Liver (tissue), 9 donors: Measurements from ENCODE around the gene TMEM164. TPM values are rescaled to one million over a fixed set of nuclear protein-coding genes. Genes with fewer than 3 reads are reported as not detected.

Experiments
- DNase-seq: peaks from one replicate; pipeline ENCODE4 v3.0.0-alpha.2; 2017; ENCODE audit warnings: low spot score
- H3K27ac ChIP-seq, 2 donors: one replicate each; pipeline ENCODE4 v1.7.0; 2013; ENCODE audit warnings: inconsistent platforms in 2 of 2, low read length in 2 of 2, control low read depth in 1 of 2, low read depth in 1 of 2, mild to moderate bottlenecking in 1 of 2
- H3K27me3 ChIP-seq, 4 donors: one replicate each; pipeline versions ENCODE4 v1.6.1 to v1.7.0; 2013; ENCODE audit warnings: low read length in 3 of 4, inconsistent platforms in 1 of 4, mild to moderate bottlenecking in 1 of 4, moderate library complexity in 1 of 4; ENCODE audit not compliant: control insufficient read depth in 4 of 4, insufficient read depth in 4 of 4
- H3K36me3 ChIP-seq, 4 donors: one replicate each; pipeline versions ENCODE4 v1.6.1 to v1.7.0; 2013; ENCODE audit warnings: low read length in 3 of 4, mild to moderate bottlenecking in 3 of 4, low read depth in 1 of 4, moderate library complexity in 1 of 4; ENCODE audit not compliant: control insufficient read depth in 4 of 4, insufficient read depth in 3 of 4
- H3K4me1 ChIP-seq, 4 donors: one replicate each; pipeline versions ENCODE4 v1.6.1 to v1.7.0; 2013; ENCODE audit warnings: low read length in 3 of 4, mild to moderate bottlenecking in 3 of 4, moderate library complexity in 1 of 4; ENCODE audit not compliant: control insufficient read depth in 4 of 4, insufficient read depth in 4 of 4
- H3K4me3 ChIP-seq, 3 donors: one replicate each; pipeline versions ENCODE4 v1.6.1 to v1.7.0; 2013; ENCODE audit warnings: low read length in 3 of 3, control low read depth in 1 of 3, low read depth in 1 of 3, mild to moderate bottlenecking in 1 of 3
- H3K9ac ChIP-seq, 2 donors: one replicate each; pipeline ENCODE4 v1.7.0; 2013; ENCODE audit warnings: low read length in 2 of 2, mild to moderate bottlenecking in 2 of 2, moderate library complexity in 2 of 2, control low read depth in 1 of 2, low read depth in 1 of 2
- H3K9me3 ChIP-seq, 4 donors: one replicate each; pipeline versions ENCODE4 v1.6.1 to v1.7.0; 2013; ENCODE audit warnings: low read length in 3 of 4; ENCODE audit not compliant: control insufficient read depth in 4 of 4
- ATF3 ChIP-seq: IDR thresholded peaks from 2 replicates; pipeline ENCODE4 v1.6.1; 2016; ENCODE audit warnings: antibody characterized with exemption
- CTCF ChIP-seq: fragments of 150-350 bp; IDR thresholded peaks from 2 replicates; pipeline ENCODE4 v1.5.1; 2017; ENCODE audit warnings: improper control_type of control experiment, low read depth, low read length; ENCODE audit not compliant: missing input control
- EGR1 ChIP-seq, 2 donors: IDR thresholded peaks; 2 replicates each; pipeline ENCODE4 v1.6.1; 2016 to 2018; ENCODE audit warnings: antibody characterized with exemption in 2 of 2, low read depth in 2 of 2
- FOXA1 ChIP-seq: IDR thresholded peaks from 2 replicates; pipeline ENCODE4 v1.6.1; 2016; ENCODE audit warnings: antibody characterized with exemption
- FOXA2 ChIP-seq: IDR thresholded peaks from 2 replicates; pipeline ENCODE4 v1.6.1; 2016; ENCODE audit warnings: antibody characterized with exemption
- GABPA ChIP-seq, 2 donors: IDR thresholded peaks in 1 of 2; conservative IDR thresholded peaks in 1 of 2; 2 replicates each; pipeline ENCODE4 v1.6.1; 2016; ENCODE audit warnings: antibody characterized with exemption in 2 of 2, mild to moderate bottlenecking in 1 of 2, moderate library complexity in 1 of 2
- HNF4A ChIP-seq, 2 donors: conservative IDR thresholded peaks; 2 replicates each; pipeline ENCODE4 v1.6.1; 2016; ENCODE audit warnings: antibody characterized with exemption in 2 of 2, mild to moderate bottlenecking in 2 of 2
- HNF4G ChIP-seq: IDR thresholded peaks from 2 replicates; pipeline ENCODE4 v1.6.1; 2016; ENCODE audit warnings: antibody characterized with exemption
- JUND ChIP-seq, 2 donors: IDR thresholded peaks; 2 replicates each; pipeline ENCODE4 v1.6.1; 2016; ENCODE audit warnings: antibody characterized with exemption in 2 of 2
- MAX ChIP-seq: IDR thresholded peaks from 2 replicates; pipeline ENCODE4 v1.6.1; 2016; ENCODE audit warnings: antibody characterized with exemption
- NR2F2 ChIP-seq: IDR thresholded peaks from 2 replicates; pipeline ENCODE4 v1.6.1; 2016; ENCODE audit warnings: antibody characterized with exemption
- RAD21 ChIP-seq, 2 donors: IDR thresholded peaks; 2 replicates each; pipeline ENCODE4 v1.6.1; 2016; ENCODE audit warnings: antibody characterized with exemption in 2 of 2, mild to moderate bottlenecking in 2 of 2
- RXRA ChIP-seq, 2 donors: IDR thresholded peaks; 2 replicates each; pipeline ENCODE4 v1.6.1; 2017 to 2018; ENCODE audit warnings: antibody characterized with exemption in 2 of 2, mild to moderate bottlenecking in 1 of 2
- SP1 ChIP-seq: IDR thresholded peaks from 2 replicates; pipeline ENCODE4 v1.6.1; 2018; ENCODE audit warnings: antibody characterized with exemption, mild to moderate bottlenecking
- TAF1 ChIP-seq: conservative IDR thresholded peaks from 2 replicates; pipeline ENCODE4 v1.6.1; 2016; ENCODE audit warnings: antibody characterized with exemption, mild to moderate bottlenecking
- YY1 ChIP-seq: IDR thresholded peaks from 2 replicates; pipeline ENCODE4 v1.6.1; 2016; ENCODE audit warnings: antibody characterized with exemption, mild to moderate bottlenecking
- ZBTB33 ChIP-seq: IDR thresholded peaks from 2 replicates; pipeline ENCODE4 v1.6.1; 2016; ENCODE audit warnings: antibody characterized with exemption
- WGBS: extraction: QIAGEN DNeasy Blood & Tissue Kit; methylation state at CpG from one replicate; pipeline ENCODE4 v1.1.7; 2013; 5-methylcytosine and 5-hydroxymethylcytosine counted together
- polyA plus RNA-seq, 2 donors: library from polyadenylated mRNA; stranded (reverse) in 1 of 2; unstranded in 1 of 2; fragments of 200-250 nt in 1 of 2; fragments of >200 nt in 1 of 2; fragmentation: Nextera tagmentation in 1 of 2; extraction: Ambion mirVana in 1 of 2; gene quantifications; one replicate each; pipeline versions ENCODE4 v1.2.1 to v1.2.3, GENCODE V29; 2013 to 2015
- total RNA-seq, 2 donors: library from RNA; depleted of rRNA; stranded (reverse); fragments of >200 nt; gene quantifications; one replicate each; pipeline ENCODE4 v1.2.3, GENCODE V29; 2014
- donor health status: healthy.
- donor health status: healthy.
- donor health status: healthy.
- donor health status: healthy.
- donor health status: healthy.

Gene TMEM164
- total and polyA plus RNA-seq, 4 donors, result 0.40 to 8.5 (median 2.9) TPM

- H3K36me3 ChIP-seq, result no peaks in the 10 kb centered on the region
- no peaks in the 10 kb centered on the region for H3K4me1 ChIP-seq
- no peak overlapping the region for H3K27ac ChIP-seq
- 64% methylated on average over 1 of the region's 1 CpG for WGBS
- no peak for TF ChIP-seq HNF4A (conservative IDR thresholded peaks at IDR 0.05)
- TF ChIP-seq ATF3, result no peak
- no peak for TF ChIP-seq ZBTB33
- no peak for TF ChIP-seq FOXA1
- no peak for TF ChIP-seq YY1
- no peak for TF ChIP-seq TAF1
- no peak for TF ChIP-seq NR2F2
- no peak for TF ChIP-seq RAD21 (IDR thresholded peaks at IDR 0.05)
- no peak for DNase-seq
- no peaks in the 10 kb centered on the region for H3K27me3 ChIP-seq
- no peaks in the 10 kb centered on the region for H3K9me3 ChIP-seq
- no peak overlapping the region for H3K4me3 ChIP-seq
- no peak overlapping the region for H3K9ac ChIP-seq
Measured at GRCh38 chrX:109954955-109955354, 48.0 kb upstream of the TMEM164 start.

GRCh38 chrX:109958266-109958665 is 44.6 kb upstream of the TMEM164 start:
- DNase-seq, result no peak
- Histone ChIP-seq H3K9me3 (no peaks in the 10 kb centered on the region), H3K9ac (no peak overlapping the region), H3K27ac (no peak overlapping the region), H3K4me3 (no peak overlapping the region), H3K36me3 (no peaks in the 10 kb centered on the region), H3K27me3 (no peaks in the 10 kb centered on the region), H3K4me1 (no peaks in the 10 kb centered on the region)
- TF ChIP-seq ATF3 (no peak), NR2F2 (no peak), FOXA1 (no peak), HNF4G (no peak), TAF1 (no peak), JUND (IDR thresholded peaks at IDR 0.05) (no peak), SP1 (no peak), YY1 (no peak), CTCF (no peak), FOXA2 (no peak), HNF4A (conservative IDR thresholded peaks at IDR 0.05) (no peak), ZBTB33 (no peak), GABPA (IDR thresholded peaks at IDR 0.05 in 1 of 2, conservative IDR thresholded peaks at IDR 0.05 in 1 of 2) (no peak), EGR1 (IDR thresholded peaks at IDR 0.05; ENCODE audit: low read depth in 2 of 2) (no peak), MAX (no peak), RXRA (IDR thresholded peaks at IDR 0.05) (no peak), RAD21 (IDR thresholded peaks at IDR 0.05) (no peak)
